K562 (cell line): ENCODE data around the gene SCYGR2. TPM values are rescaled to one million over a fixed set of nuclear protein-coding genes. Genes with fewer than 3 reads are reported as not detected.

Experiments
- ATAC-seq: fragments of 200-7000 bp; cut with Tn5 transposase; 3 replicates; pipeline ENCODE4 v1.9.1; 2020; ENCODE audit warnings: moderate library complexity
- BruUV-seq: library from RNA; stranded (reverse); fragments of 400-500 nt; replicated peaks from 2 replicates; lab custom pipeline; 2021; lab: Mats Ljungman, UMichigan
- CTCF ChIA-PET: fragments of 300-600 bp; formaldehyde crosslinking; extraction: SDS; loops from one replicate; lab custom pipeline; 2021; ENCODE audit warnings: low intra/inter-chr PET ratio; lab: Yijun Ruan, JAX
- POLR2A ChIA-PET: fragments of 300-600, 350-650 bp; sonication (Branson Sonifier 250); formaldehyde crosslinking; extraction: SDS; loops from one replicate; lab custom pipeline; 2021; ENCODE audit warnings: antibody characterized with exemption, inconsistent platforms; lab: Yijun Ruan, JAX
- DNase-seq, 4 experiments: peaks; one replicate each; pipeline versions ENCODE4 v3.0.0 to v3.0.0-alpha.2; 2011 to 2018; ENCODE audit warnings: low spot score in 3 of 4, mixed read lengths in 3 of 4; ENCODE audit errors: extremely low read depth in 1 of 4
- FAIRE-seq: peaks from 2 replicates; lab custom pipeline; 2011; peaks lifted over from hg19 to GRCh38; lab: Jason Lieb, UNC
- H2AFZ ChIP-seq: 2 replicates; pipeline ENCODE4 v1.6.0; 2011; ENCODE audit warnings: low read depth, low read length, control low read depth, inconsistent platforms
- H3K27ac ChIP-seq: fragments of 200-600 bp; 3 replicates; pipeline ENCODE4 v1.8.0; 2011; ENCODE audit warnings: low read depth, mild to moderate bottlenecking, control low read depth, inconsistent platforms, low read length, moderate library complexity, mixed read lengths; ENCODE audit errors: extremely low read depth
- H3K27me3 ChIP-seq, 2 experiments: fragments of 300-600 bp in 1 of 2; 2 replicates in 1 of 2; 3 replicates in 1 of 2; pipeline versions ENCODE4 v1.6.0 to v1.8.0; 2011; ENCODE audit warnings: inconsistent platforms in 2 of 2, low read length in 2 of 2, mild to moderate bottlenecking in 1 of 2, mixed read lengths in 1 of 2, moderate library complexity in 1 of 2; ENCODE audit not compliant: control insufficient read depth in 2 of 2, insufficient read depth in 2 of 2
- H3K36me3 ChIP-seq: fragments of 300-600 bp; 3 replicates; pipeline ENCODE4 v1.8.0; 2011; ENCODE audit warnings: mild to moderate bottlenecking, low read length, inconsistent platforms; ENCODE audit not compliant: control insufficient read depth, insufficient read depth
- H3K4me1 ChIP-seq, 2 experiments: fragments of 200-600 bp in 1 of 2; replicated peaks in 1 of 2; 2 replicates in 1 of 2; 3 replicates in 1 of 2; pipeline versions ENCODE4 v1.5.1 to v1.8.0; 2011; ENCODE audit warnings: inconsistent platforms in 2 of 2, low read length in 2 of 2, mild to moderate bottlenecking in 1 of 2, mixed read lengths in 1 of 2, moderate library complexity in 1 of 2; ENCODE audit not compliant: control insufficient read depth in 2 of 2, insufficient read depth in 2 of 2
- H3K4me2 ChIP-seq: 2 replicates; pipeline ENCODE4 v1.6.1; 2011; ENCODE audit warnings: low read length, control low read depth, inconsistent platforms, mixed read lengths; ENCODE audit not compliant: insufficient read depth
- H3K4me3 ChIP-seq: fragments of 200-600 bp; sonication (generic), shearing (Covaris generic); 2 replicates; pipeline ENCODE4 v1.5.1; 2016; ENCODE audit warnings: control low read depth, inconsistent platforms
- H3K79me2 ChIP-seq: fragments of 200-600 bp; 3 replicates; pipeline ENCODE4 v1.8.0; 2011; ENCODE audit warnings: low read length, inconsistent platforms; ENCODE audit not compliant: control insufficient read depth, insufficient read depth
- H3K9ac ChIP-seq, 2 experiments: 2 replicates each; pipeline versions ENCODE4 v1.6.0 to v1.6.1; 2011; ENCODE audit warnings: low read depth in 2 of 2, low read length in 2 of 2, control low read depth in 1 of 2, inconsistent platforms in 1 of 2, mild to moderate bottlenecking in 1 of 2, mixed read lengths in 1 of 2; ENCODE audit not compliant: insufficient read depth in 1 of 2
- H3K9me1 ChIP-seq: one replicate; pipeline ENCODE4 v1.6.0; 2011; ENCODE audit warnings: inconsistent platforms, mild to moderate bottlenecking, low read length, moderate library complexity; ENCODE audit not compliant: control insufficient read depth, insufficient read depth
- H3K9me3 ChIP-seq: replicated peaks from 2 replicates; pipeline ENCODE4 v1.5.1; 2011; ENCODE audit warnings: low read depth, low read length, inconsistent platforms; ENCODE audit not compliant: control insufficient read depth, insufficient read depth
- H4K20me1 ChIP-seq: replicated peaks from 2 replicates; pipeline ENCODE4 v1.6.1; 2011; ENCODE audit warnings: low read length, inconsistent platforms, mixed read lengths; ENCODE audit not compliant: control insufficient read depth, insufficient read depth
- E4F1 ChIP-seq: fragments of 250-450 bp; sonication (Bioruptor Pico); IDR thresholded peaks from 2 replicates; pipeline ENCODE4 v1.5.0; 2021; ENCODE audit warnings: mild to moderate bottlenecking, borderline replicate concordance
- HDAC3 ChIP-seq: fragments of 450-650 bp; IDR thresholded peaks from 2 replicates; pipeline ENCODE4 v1.6.1; 2018; ENCODE audit warnings: borderline replicate concordance, mild to moderate bottlenecking, moderate library complexity; ENCODE audit not compliant: partially characterized antibody
- MBD2 ChIP-seq: sonication (generic); IDR thresholded peaks from 2 replicates; pipeline ENCODE4 v1.6.1; 2016; ENCODE audit warnings: low read depth, borderline replicate concordance
- NR2C1 ChIP-seq, 2 experiments: fragments of 450-650 bp; IDR thresholded peaks; 2 replicates each; pipeline ENCODE4 v1.6.1; 2017; ENCODE audit warnings: mild to moderate bottlenecking in 2 of 2, antibody characterized with exemption in 1 of 2, inconsistent platforms in 1 of 2, missing compliant biosample characterization in 1 of 2, missing genetic modification characterization in 1 of 2
- TEAD4 ChIP-seq, 2 experiments: sonication (generic) in 1 of 2; formaldehyde crosslinking in 1 of 2; IDR thresholded peaks; 2 replicates each; pipeline versions ENCODE4 v1.6.1 to v1.8.0; 2012 to 2022; ENCODE audit warnings: borderline replicate concordance in 1 of 2, inconsistent platforms in 1 of 2, low read length in 1 of 2, mild to moderate bottlenecking in 1 of 2, missing genetic modification reagents in 1 of 2
- YBX1 ChIP-seq: fragments of 450-650 bp; IDR thresholded peaks from 2 replicates; pipeline ENCODE4 v1.7.1; 2016; ENCODE audit warnings: mild to moderate bottlenecking
- ZNF282 ChIP-seq: sonication (generic); formaldehyde crosslinking; IDR thresholded peaks from 2 replicates; pipeline ENCODE4 v1.8.1; 2023; ENCODE audit warnings: missing genetic modification reagents
- WGBS: fragments of 100-300 bp; shearing (Covaris generic); methylation state at CpG from one replicate; pipeline ENCODE4 v1.1.6; 2016; ENCODE audit warnings: low coverage, mixed read lengths; ENCODE audit not compliant: insufficient coverage; ENCODE audit errors: missing lambda C conversion rate; 5-methylcytosine and 5-hydroxymethylcytosine counted together
- in situ Hi-C: fragments of 300-500 bp; cut with MboI; formaldehyde crosslinking; loops from 4 replicates; pipeline ENCODE4 v1.15.0; 2018; ENCODE audit warnings: inconsistent platforms, mixed read lengths
- intact Hi-C: fragments of 100-400 bp; cut with micrococcal nuclease; formaldehyde crosslinking; loops from 2 replicates; pipeline ENCODE4 v1.14.2; 2022
- polyA plus RNA-seq, 8 experiments: library from polyadenylated mRNA; depleted of rRNA in 4 of 8; stranded (reverse) in 5 of 8; unstranded in 3 of 8; fragments of >200 nt; fragmentation: Nextera tagmentation in 2 of 8; fragmentation: Illumina TruSeq in 1 of 8; extraction: Ambion mirVana in 2 of 8; extraction: Trizol in 1 of 8; gene quantifications; 2 replicates each; pipeline versions ENCODE4 v1.2.1 to v1.2.3, GENCODE V29; 2011 to 2014; ENCODE audit warnings: inconsistent platforms in 1 of 8, missing spikeins in 1 of 8
- total RNA-seq, 7 experiments: library from RNA; depleted of rRNA in 6 of 7; stranded (reverse); fragments of >200 nt in 6 of 7; fragmentation: Illumina TruSeq in 2 of 7; extraction: Trizol in 2 of 7; gene quantifications; 2 replicates each; pipeline versions ENCODE4 v1.2.1 to v1.2.3, GENCODE V29; 2011 to 2021; ENCODE audit warnings: low replicate concordance in 1 of 7
- TF ChIP-seq, protein P1 (sequence below), 2 experiments: fragments of 450-650 bp; IDR thresholded peaks; 2 replicates each; pipeline ENCODE4 v1.6.1; 2016; ENCODE audit warnings: mild to moderate bottlenecking in 2 of 2, borderline replicate concordance in 1 of 2, low read depth in 1 of 2, moderate library complexity in 1 of 2
- TF ChIP-seq, protein P2 (sequence below): fragments of 450-650 bp; IDR thresholded peaks from 2 replicates; pipeline ENCODE4 v1.6.1; 2016; ENCODE audit warnings: borderline replicate concordance

The SCYGR2 gene
- total and polyA plus RNA-seq, 9 of the 15 experiments (the other 6 are each of a cell fraction or from before 2014, with no cell fraction given): not detected

DNA sequence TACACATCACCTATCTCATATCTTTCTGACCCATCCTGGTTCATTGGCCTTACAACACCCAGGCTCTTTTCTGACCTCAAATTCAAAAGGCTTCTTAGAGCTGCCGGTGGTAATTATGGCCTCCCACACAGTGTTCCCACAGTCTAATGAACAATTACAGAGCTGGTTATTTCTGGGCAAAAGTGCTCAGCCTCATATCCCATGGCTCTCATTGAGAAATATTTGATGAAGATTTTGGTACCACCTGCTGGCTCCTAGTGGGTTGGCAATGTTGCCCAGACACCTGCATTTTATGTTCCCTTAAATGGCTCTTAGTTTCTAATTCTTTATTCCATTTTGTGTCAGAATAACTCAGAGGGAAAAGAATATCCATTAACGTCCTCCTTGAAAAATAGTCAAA is 20.1 kb upstream of the SCYGR2 start:
- intact Hi-C loops: no loop called here
- TF ChIP-seq NR2C1 (IDR thresholded peaks at IDR 0.05): no peak
- TF ChIP-seq NR2C1 (tag; IDR thresholded peaks at IDR 0.05): no peak
- TF ChIP-seq MBD2: no peak
- no peak for TF ChIP-seq HDAC3
- TF ChIP-seq, protein P1, sequence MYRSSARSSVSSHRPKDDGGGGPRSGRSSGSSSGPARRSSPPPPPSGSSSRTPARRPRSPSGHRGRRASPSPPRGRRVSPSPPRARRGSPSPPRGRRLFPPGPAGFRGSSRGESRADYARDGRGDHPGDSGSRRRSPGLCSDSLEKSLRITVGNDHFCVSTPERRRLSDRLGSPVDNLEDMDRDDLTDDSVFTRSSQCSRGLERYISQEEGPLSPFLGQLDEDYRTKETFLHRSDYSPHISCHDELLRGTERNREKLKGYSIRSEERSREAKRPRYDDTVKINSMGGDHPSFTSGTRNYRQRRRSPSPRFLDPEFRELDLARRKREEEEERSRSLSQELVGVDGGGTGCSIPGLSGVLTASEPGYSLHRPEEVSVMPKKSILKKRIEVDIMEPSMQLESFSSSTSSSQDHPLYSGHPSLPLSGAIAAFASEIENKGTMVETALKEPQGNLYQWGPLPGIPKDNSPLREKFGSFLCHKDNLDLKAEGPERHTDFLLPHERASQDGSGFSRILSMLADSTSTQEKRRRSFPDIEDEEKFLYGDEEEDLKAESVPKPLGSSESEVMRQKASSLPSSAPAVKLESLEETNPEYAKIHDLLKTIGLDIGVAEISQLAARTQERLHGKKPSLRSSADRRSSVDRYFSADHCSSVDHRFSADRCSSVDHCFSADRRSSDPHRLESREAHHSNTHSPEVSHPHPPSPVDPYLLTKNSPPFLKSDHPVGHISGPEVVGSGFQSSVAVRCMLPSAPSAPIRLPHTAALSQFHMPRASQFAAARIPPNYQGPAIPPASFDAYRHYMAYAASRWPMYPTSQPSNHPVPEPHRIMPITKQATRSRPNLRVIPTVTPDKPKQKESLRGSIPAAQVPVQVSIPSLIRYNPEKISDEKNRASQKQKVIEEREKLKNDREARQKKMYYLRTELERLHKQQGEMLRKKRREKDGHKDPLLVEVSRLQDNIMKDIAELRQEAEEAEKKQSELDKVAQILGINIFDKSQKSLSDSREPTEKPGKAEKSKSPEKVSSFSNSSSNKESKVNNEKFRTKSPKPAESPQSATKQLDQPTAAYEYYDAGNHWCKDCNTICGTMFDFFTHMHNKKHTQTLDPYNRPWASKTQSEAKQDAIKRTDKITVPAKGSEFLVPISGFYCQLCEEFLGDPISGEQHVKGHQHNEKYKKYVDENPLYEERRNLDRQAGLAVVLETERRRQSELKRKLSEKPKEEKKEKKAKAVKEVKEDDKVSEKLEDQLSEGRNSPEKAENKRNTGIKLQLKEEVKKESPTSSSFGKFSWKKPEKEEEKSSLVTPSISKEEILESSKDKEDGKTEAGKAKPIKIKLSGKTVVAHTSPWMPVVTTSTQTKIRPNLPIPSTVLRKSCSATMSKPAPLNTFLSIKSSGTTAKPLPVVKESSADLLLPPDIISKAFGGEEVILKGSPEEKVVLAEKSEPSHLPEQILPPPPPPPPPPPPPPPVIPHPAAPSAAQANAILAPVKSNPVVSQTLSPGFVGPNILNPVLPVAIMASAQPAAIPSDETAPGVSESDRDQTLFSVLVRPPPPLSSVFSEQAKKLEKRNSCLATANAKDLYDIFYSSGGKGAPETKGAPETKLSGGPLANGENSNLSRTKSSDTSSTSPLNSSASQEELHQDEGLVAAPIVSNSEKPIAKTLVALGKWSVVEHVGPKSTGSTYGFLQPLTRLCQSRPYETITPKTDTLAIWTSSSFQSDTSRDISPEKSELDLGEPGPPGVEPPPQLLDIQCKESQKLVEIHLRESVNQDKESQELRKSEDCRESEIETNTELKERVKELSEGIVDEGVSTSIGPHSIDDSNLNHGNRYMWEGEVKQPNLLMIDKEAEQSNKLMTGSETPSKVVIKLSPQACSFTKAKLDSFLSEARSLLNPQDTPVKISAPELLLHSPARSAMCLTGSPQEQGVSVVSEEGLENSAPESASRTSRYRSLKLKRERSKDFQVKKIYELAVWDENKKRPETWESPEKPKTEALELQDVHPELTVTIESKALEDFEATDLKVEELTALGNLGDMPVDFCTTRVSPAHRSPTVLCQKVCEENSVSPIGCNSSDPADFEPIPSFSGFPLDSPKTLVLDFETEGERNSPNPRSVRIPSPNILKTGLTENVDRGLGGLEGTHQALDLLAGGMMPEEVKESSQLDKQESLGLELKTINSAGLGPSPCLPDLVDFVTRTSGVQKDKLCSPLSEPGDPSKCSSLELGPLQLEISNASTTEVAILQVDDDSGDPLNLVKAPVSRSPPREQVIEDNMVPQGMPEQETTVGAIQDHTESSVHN (IDR thresholded peaks at IDR 0.05; ENCODE audit: borderline replicate concordance in 1 of 2, low read depth in 1 of 2): no peak
- no peak for TF ChIP-seq ZNF282
- no peak for TF ChIP-seq YBX1
- no peak for TF ChIP-seq TEAD4 (IDR thresholded peaks at IDR 0.05; ENCODE audit: low read length)
- TF ChIP-seq TEAD4 (CRISPR knock-in tag; IDR thresholded peaks at IDR 0.05; ENCODE audit: borderline replicate concordance): no peak
- TF ChIP-seq E4F1 (CRISPR knock-in tag): no peak
- TF ChIP-seq, protein P2, sequence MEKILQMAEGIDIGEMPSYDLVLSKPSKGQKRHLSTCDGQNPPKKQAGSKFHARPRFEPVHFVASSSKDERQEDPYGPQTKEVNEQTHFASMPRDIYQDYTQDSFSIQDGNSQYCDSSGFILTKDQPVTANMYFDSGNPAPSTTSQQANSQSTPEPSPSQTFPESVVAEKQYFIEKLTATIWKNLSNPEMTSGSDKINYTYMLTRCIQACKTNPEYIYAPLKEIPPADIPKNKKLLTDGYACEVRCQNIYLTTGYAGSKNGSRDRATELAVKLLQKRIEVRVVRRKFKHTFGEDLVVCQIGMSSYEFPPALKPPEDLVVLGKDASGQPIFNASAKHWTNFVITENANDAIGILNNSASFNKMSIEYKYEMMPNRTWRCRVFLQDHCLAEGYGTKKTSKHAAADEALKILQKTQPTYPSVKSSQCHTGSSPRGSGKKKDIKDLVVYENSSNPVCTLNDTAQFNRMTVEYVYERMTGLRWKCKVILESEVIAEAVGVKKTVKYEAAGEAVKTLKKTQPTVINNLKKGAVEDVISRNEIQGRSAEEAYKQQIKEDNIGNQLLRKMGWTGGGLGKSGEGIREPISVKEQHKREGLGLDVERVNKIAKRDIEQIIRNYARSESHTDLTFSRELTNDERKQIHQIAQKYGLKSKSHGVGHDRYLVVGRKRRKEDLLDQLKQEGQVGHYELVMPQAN: no peak

More for the DNA sequence above, 20.1 kb upstream of the SCYGR2 start:
- Histone ChIP-seq H3K27ac (no peak overlapping the region), H3K9me3 (no peaks in the 10 kb centered on the region), H3K9ac (no peak overlapping the region), H3K4me2 (no peak overlapping the region), H3K27me3 (no peaks in the 10 kb centered on the region), H3K9me1 (no peaks in the 10 kb centered on the region), H2AFZ (no peak overlapping the region), H3K4me3 (no peak overlapping the region), H4K20me1 (no peaks in the 10 kb centered on the region), H3K79me2 (no peaks in the 10 kb centered on the region), H3K36me3 (no peaks in the 10 kb centered on the region), H3K4me1 (no peaks in the 10 kb centered on the region)
- FAIRE-seq (no peak), ATAC-seq (no peak), DNase-seq (no peak)
- 0% methylated on average over 2 of the region's 2 CpGs for WGBS
- ChIA-PET CTCF (no interaction called here), POLR2A (interaction anchor here (0.5 kb wide), 1 partner anchor 698 kb away, joined by 3 read pairs; no protein-coding TSS in a partner anchor)
- no TSS peak for BruUV-seq
- in situ Hi-C loops: no loop called here
